ENCODE results near the gene MNX1. TPM values are rescaled to one million over a fixed set of nuclear protein-coding genes. Genes with fewer than 3 reads are reported as not detected.

MNX1 gene
- total RNA-seq (2022; extraction: Qiagen RNA extraction) = 3.9 to 6.5 TPM (median 5.0 TPM) in 5 replicates

DNA sequence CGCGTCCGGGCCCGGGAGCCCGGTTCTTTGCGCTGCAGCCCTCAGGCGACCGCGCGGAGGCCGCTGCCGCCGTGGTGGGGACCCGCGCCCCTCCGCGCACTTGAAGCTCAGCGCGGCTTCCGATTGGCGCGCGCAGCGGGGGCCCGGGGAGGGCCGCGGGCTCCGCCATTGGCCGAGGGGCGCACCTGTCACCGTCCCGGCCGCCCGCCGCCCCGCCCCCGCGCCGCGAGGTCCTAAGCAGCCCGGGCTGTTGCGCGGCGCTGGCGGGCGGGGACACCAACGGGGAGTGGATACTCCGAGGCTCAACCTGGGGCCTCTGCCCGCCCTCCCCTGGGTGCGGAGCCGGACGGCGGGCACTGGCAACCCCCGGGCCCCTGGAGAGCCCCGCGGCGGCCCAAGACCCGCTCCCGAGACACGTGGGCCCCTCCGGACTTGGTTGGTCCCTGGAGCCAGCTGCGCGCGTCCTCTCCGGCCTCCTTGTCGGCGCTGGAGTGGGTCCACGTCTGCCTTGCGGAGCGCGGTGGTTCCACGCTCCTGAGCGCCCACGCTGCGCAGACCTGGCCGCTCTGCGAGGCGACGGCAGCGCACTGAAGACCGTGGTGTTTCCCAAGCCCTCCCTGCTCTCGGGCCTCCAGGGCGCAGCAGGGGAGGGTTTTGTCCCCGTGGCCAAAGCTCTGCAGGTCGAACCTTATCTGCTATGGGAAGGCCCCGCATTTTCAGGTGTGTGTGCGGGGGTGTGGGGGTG is at the start of gene MNX1:
TSS of gene MNX1 (minus strand) at position 76 of the 745 bp plus-strand sequence. CDS start 313 bp downstream, outside the sequence.

Other genes with a start within 250 kb of the MNX1 start
- 21.6 to 30.4 TPM (median 28.1 TPM) in 5 replicates for gene LMBR1, start 117.5 kb downstream of the MNX1 start, total RNA-seq (2022; extraction: Qiagen RNA extraction)
- 18.7 to 21.5 TPM (median 19.7 TPM) in 5 replicates for gene NOM1, start 61.0 kb downstream of the MNX1 start, total RNA-seq (2022; extraction: Qiagen RNA extraction)
- 54.7 to 70.1 TPM (median 66.6 TPM) in 5 replicates for gene UBE3C, start 128.3 kb upstream of the MNX1 start, total RNA-seq (2022; extraction: Qiagen RNA extraction)